HEK293 (cell line): ENCODE data around the gene PKMYT1.

Experiments
- CTCF ChIP-seq: fragments of 450-650 bp; formaldehyde crosslinking; IDR thresholded peaks from 2 replicates; pipeline ENCODE4 v1.5.1; 2016; ENCODE audit warnings: missing biosample characterization, missing genetic modification characterization
- GLI4 ChIP-seq: fragments of 450-650 bp; formaldehyde crosslinking; IDR thresholded peaks from 2 replicates; pipeline ENCODE4 v1.5.1; 2016; ENCODE audit warnings: missing biosample characterization, missing genetic modification characterization
- GLIS2 ChIP-seq: fragments of 450-650 bp; formaldehyde crosslinking; IDR thresholded peaks from 2 replicates; pipeline ENCODE4 v1.5.1; 2016; ENCODE audit warnings: missing biosample characterization, missing genetic modification characterization
- IKZF3 ChIP-seq: fragments of 450-650 bp; IDR thresholded peaks from 2 replicates; pipeline ENCODE4 v1.5.0; 2018; ENCODE audit warnings: missing biosample characterization, mild to moderate bottlenecking, missing genetic modification characterization, moderate library complexity
- TCF7L2 ChIP-seq: IDR thresholded peaks from 2 replicates; pipeline ENCODE4 v1.6.1; 2011; ENCODE audit warnings: low read depth, mild to moderate bottlenecking, inconsistent platforms, low read length, moderate library complexity, borderline replicate concordance
- ZBTB11 ChIP-seq: fragments of 450-650 bp; formaldehyde crosslinking; conservative IDR thresholded peaks from 2 replicates; pipeline ENCODE4 v1.5.1; 2016; ENCODE audit warnings: low read depth, missing biosample characterization, missing genetic modification characterization
- ZBTB26 ChIP-seq: fragments of 450-650 bp; formaldehyde crosslinking; optimal IDR thresholded peaks from 2 replicates; pipeline ENCODE3; 2016; ENCODE audit warnings: missing biosample characterization, mild to moderate bottlenecking, missing genetic modification characterization
- ZBTB48 ChIP-seq: fragments of 450-650 bp; formaldehyde crosslinking; IDR thresholded peaks from 2 replicates; pipeline ENCODE4 v1.5.1; 2016; ENCODE audit warnings: missing biosample characterization, missing genetic modification characterization
- ZNF202 ChIP-seq: fragments of 450-650 bp; formaldehyde crosslinking; IDR thresholded peaks from 2 replicates; pipeline ENCODE4 v1.5.1; 2016; ENCODE audit warnings: missing biosample characterization, missing genetic modification characterization, borderline replicate concordance
- ZNF221 ChIP-seq: fragments of 450-650 bp; formaldehyde crosslinking; IDR thresholded peaks from 2 replicates; pipeline ENCODE4 v1.5.1; 2017; ENCODE audit warnings: missing biosample characterization, missing genetic modification characterization, borderline replicate concordance
- ZNF274 ChIP-seq, 2 experiments: fragments of 200-500 bp in 1 of 2; fragments of 450-650 bp in 1 of 2; sonication (Bioruptor generic) in 1 of 2; formaldehyde crosslinking in 1 of 2; IDR thresholded peaks; 2 replicates each; pipeline versions ENCODE4 v1.5.1 to v1.6.1; 2014 to 2016; ENCODE audit warnings: borderline replicate concordance in 1 of 2, inconsistent platforms in 1 of 2, low read length in 1 of 2, missing biosample characterization in 1 of 2, missing genetic modification characterization in 1 of 2
- ZNF280C ChIP-seq: fragments of 450-650 bp; formaldehyde crosslinking; IDR thresholded peaks from 2 replicates; pipeline ENCODE4 v1.5.1; 2016; ENCODE audit warnings: missing biosample characterization, missing genetic modification characterization
- ZNF37A ChIP-seq: fragments of 450-650 bp; IDR thresholded peaks from 2 replicates; pipeline ENCODE4 v1.5.1; 2018; ENCODE audit warnings: missing biosample characterization, missing genetic modification characterization
- ZNF518A ChIP-seq: fragments of 450-650 bp; formaldehyde crosslinking; conservative IDR thresholded peaks from 2 replicates; pipeline ENCODE4 v1.5.1; 2016; ENCODE audit warnings: low read depth, missing biosample characterization, missing genetic modification characterization
- ZNF654 ChIP-seq: fragments of 450-650 bp; formaldehyde crosslinking; IDR thresholded peaks from 2 replicates; pipeline ENCODE4 v1.5.1; 2016; ENCODE audit warnings: low read depth, missing biosample characterization, missing genetic modification characterization
- ZNF776 ChIP-seq: fragments of 450-650 bp; formaldehyde crosslinking; IDR thresholded peaks from 2 replicates; pipeline ENCODE4 v1.5.0; 2017; ENCODE audit warnings: missing biosample characterization, missing genetic modification characterization, borderline replicate concordance
- ZNF843 ChIP-seq: fragments of 450-650 bp; formaldehyde crosslinking; IDR thresholded peaks from 2 replicates; pipeline ENCODE4 v1.5.1; 2016; ENCODE audit warnings: missing biosample characterization, missing genetic modification characterization
- TF ChIP-seq, protein P1 (sequence below): fragments of 450-650 bp; formaldehyde crosslinking; IDR thresholded peaks from 2 replicates; pipeline ENCODE4 v1.5.1; 2016; ENCODE audit warnings: missing biosample characterization, missing genetic modification characterization
- TF ChIP-seq, protein P2 (sequence below): fragments of 450-650 bp; formaldehyde crosslinking; IDR thresholded peaks from 2 replicates; pipeline ENCODE4 v1.5.1; 2017; ENCODE audit warnings: missing biosample characterization, missing genetic modification characterization

PKMYT1 gene

GRCh38 chr16:2987833-2988232 is 7.6 kb upstream of the PKMYT1 start (continued):
- TF ChIP-seq ZNF274 (IDR thresholded peaks at IDR 0.05; ENCODE audit: low read length) (no peak), ZNF274 (tag by site-specific recombination; IDR thresholded peaks at IDR 0.05; ENCODE audit: borderline replicate concordance) (no peak), ZBTB48 (peak; percentile 54; the same call in 1 of the 2 replicates), IKZF3 (tag by site-specific recombination) (no peak), ZNF518A (tag by site-specific recombination) (no peak), ZNF37A (tag by site-specific recombination) (no peak), ZNF202 (tag by site-specific recombination) (no peak), ZBTB26 (no peak), ZNF654 (no peak), ZNF280C (tag by site-specific recombination) (no peak), ZNF776 (tag by site-specific recombination) (no peak), GLI4 (no peak), ZBTB11 (tag by site-specific recombination) (no peak), ZNF221 (tag by site-specific recombination) (no peak), CTCF (tag by site-specific recombination) (no peak), ZNF843 (no peak), GLIS2 (tag by site-specific recombination) (peak; percentile 66), TCF7L2 (no peak)
- TF ChIP-seq, protein P1, sequence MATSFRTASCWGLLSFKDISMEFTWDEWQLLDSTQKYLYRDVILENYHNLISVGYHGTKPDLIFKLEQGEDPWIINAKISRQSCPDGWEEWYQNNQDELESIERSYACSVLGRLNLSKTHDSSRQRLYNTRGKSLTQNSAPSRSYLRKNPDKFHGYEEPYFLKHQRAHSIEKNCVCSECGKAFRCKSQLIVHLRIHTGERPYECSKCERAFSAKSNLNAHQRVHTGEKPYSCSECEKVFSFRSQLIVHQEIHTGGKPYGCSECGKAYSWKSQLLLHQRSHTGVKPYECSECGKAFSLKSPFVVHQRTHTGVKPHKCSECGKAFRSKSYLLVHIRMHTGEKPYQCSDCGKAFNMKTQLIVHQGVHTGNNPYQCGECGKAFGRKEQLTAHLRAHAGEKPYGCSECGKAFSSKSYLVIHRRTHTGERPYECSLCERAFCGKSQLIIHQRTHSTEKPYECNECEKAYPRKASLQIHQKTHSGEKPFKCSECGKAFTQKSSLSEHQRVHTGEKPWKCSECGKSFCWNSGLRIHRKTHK (tag by site-specific recombination): no peak
- TF ChIP-seq, protein P2, sequence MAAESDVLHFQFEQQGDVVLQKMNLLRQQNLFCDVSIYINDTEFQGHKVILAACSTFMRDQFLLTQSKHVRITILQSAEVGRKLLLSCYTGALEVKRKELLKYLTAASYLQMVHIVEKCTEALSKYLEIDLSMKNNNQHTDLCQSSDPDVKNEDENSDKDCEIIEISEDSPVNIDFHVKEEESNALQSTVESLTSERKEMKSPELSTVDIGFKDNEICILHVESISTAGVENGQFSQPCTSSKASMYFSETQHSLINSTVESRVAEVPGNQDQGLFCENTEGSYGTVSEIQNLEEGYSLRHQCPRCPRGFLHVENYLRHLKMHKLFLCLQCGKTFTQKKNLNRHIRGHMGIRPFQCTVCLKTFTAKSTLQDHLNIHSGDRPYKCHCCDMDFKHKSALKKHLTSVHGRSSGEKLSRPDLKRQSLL: no peak
